Skeletal muscle tissue (tissue), 4 donors: ENCODE data around the gene IQGAP1. TPM values are rescaled to one million over a fixed set of nuclear protein-coding genes. Genes with fewer than 3 reads are reported as not detected.
A peak's percentile ranks its signal among the peaks of the same experiment; 100 is the strongest.
"Not testable (repeated sequence)": the region's sequence is repeated elsewhere in the genome, so short reads cannot be mapped to it uniquely, and the experiment has no call there.

Source experiments
- H3K27ac ChIP-seq: one replicate; pipeline ENCODE4 v1.7.0; 2013; ENCODE audit warnings: mild to moderate bottlenecking, low read depth, low read length, inconsistent platforms
- H3K27me3 ChIP-seq, 3 donors: one replicate each; pipeline ENCODE4 v1.7.0; 2013; ENCODE audit warnings: low read length in 3 of 3; ENCODE audit not compliant: control insufficient read depth in 3 of 3, insufficient read depth in 3 of 3
- H3K36me3 ChIP-seq, 3 donors: one replicate each; pipeline ENCODE4 v1.7.0; 2013; ENCODE audit warnings: low read length in 3 of 3; ENCODE audit not compliant: control insufficient read depth in 3 of 3, insufficient read depth in 3 of 3
- H3K4me1 ChIP-seq, 3 donors: one replicate each; pipeline ENCODE4 v1.7.0; 2013; ENCODE audit warnings: low read length in 3 of 3, mild to moderate bottlenecking in 3 of 3; ENCODE audit not compliant: control insufficient read depth in 3 of 3, insufficient read depth in 3 of 3
- H3K4me3 ChIP-seq, 3 donors: one replicate each; pipeline ENCODE4 v1.7.0; 2013; ENCODE audit warnings: low read length in 3 of 3
- H3K9ac ChIP-seq, 3 donors: one replicate each; pipeline ENCODE4 v1.7.0; 2013; ENCODE audit warnings: low read length in 3 of 3, mild to moderate bottlenecking in 3 of 3, moderate library complexity in 2 of 3, low read depth in 1 of 3
- H3K9me3 ChIP-seq, 3 donors: one replicate each; pipeline ENCODE4 v1.7.0; 2013; ENCODE audit warnings: low read length in 3 of 3; ENCODE audit not compliant: control insufficient read depth in 3 of 3
- total RNA-seq: library from RNA; depleted of rRNA; stranded (reverse); fragments of >200 nt; gene quantifications from one replicate; pipeline ENCODE4 v1.2.3, GENCODE V29; 2014
- donor health status: Osteomylitis.

The IQGAP1 gene
- total RNA-seq, 1 donor from 2014 or later = 104 TPM

DNA sequence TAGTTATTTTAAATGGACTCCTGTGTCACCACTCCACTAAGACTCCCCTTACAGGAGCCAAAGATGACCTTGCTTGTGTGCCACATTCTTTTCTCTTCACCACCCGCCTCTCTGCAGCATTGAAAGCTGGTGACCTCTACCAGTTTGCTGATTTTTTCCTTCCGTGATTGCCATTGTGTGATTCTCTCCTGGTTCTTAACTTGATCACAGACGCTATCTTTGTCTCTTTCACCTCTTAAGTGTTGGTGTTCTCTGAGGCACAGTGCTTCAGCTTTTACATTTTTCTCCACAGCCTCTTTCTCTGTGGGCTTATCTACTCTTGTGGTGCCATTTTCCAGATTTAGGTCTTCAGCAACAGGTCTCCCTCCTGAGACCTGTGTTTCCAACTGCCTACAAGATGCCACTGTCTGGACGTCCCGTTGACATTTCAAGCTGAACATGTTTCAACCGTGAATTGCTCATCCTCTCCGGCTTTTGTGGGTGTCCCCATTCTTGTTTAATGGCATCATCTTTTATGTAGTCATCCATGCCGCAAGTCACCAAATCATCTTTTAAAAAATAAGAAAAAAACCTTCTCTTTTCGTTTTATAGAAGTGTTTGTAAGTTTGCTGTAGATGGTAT, 26.5 kb downstream of the IQGAP1 start:
- no peak overlapping the region for H3K9ac ChIP-seq
- H3K4me1 ChIP-seq = peaks cover 28 to 38% (median 30%) of the 10 kb centered on the region in 3 donors
- H3K9me3 ChIP-seq = no peaks in the 10 kb centered on the region
- no peaks in the 10 kb centered on the region for H3K36me3 ChIP-seq
- H3K4me3 ChIP-seq = peak overlapping the region in 1 of 3 donors; percentile 29
- peak overlapping the region; percentile 72 for H3K27ac ChIP-seq
- H3K27me3 ChIP-seq = no peaks in the 10 kb centered on the region

DNA sequence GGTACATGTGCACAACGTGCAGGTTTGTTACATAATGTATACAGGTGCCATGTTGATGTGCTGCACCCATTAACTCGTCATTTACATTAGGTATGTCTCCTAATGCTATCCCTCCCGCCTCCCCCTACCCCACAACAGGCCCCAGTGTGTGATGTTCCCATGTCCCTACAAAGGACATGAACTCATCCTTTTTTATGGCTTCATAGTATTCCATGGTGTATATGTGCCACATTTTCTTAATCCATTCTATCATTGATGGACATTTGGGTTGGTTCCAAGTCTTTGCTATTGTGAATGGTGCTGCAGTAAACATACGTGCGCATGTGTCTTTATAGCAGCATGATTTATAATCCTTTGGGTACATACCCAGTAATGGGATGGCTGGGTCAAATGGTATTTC, 28.0 kb downstream of the IQGAP1 start:
- not testable (repeated sequence) for H3K9ac ChIP-seq, H3K9me3 ChIP-seq, H3K27me3 ChIP-seq, H3K4me3 ChIP-seq, H3K27ac ChIP-seq, H3K36me3 ChIP-seq
- H3K4me1 ChIP-seq = peaks cover 42 to 50% (median 44%) of the 10 kb centered on the region in 3 donors

DNA sequence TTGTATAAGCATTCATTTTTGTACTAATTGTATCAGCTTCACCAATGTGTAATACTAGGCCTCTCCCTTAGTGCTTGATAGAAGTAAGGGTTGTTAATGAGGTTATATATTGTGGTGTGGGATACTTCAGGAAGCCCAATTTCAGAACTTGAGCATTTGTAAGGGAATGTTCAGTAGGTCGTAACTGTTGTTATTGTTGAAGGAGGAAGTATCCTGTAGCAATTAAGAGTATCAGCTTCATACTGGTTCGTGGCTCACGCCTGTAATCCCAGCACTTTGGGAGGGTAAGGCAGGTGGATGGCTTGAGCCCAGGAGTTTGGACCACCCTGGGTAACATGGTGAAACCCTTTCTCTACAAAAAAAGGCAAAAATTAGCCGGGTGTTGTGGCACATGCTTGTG, 30.6 kb downstream of the IQGAP1 start:
- Histone ChIP-seq H3K9ac (no peak overlapping the region), H3K4me1 (peaks cover 42 to 47% (median 43%) of the 10 kb centered on the region in 3 donors), H3K27me3 (no peaks in the 10 kb centered on the region), H3K27ac (peak overlapping the region; percentile 21), H3K9me3 (no peaks in the 10 kb centered on the region), H3K36me3 (no peaks in the 10 kb centered on the region), H3K4me3 (no peak overlapping the region)

DNA sequence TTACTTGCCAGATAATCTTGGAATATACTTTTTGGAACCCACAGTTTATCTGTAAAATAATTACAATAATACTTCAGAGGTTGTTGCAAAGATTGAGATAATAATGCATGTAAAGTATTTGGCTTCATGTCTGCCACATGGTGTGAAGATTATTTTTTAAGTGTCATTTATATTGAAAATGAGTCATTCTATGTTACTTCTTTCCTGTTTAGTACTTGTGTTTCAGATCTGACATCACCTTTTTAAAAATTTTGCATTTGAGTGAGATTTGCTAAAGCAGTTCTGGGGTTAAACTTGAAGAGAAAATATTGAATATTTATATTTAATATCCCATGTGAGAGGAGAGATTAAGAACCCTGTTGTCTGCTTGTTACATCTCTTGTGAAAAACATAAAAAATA, 31.2 kb downstream of the IQGAP1 start:
- H3K36me3 ChIP-seq = no peaks in the 10 kb centered on the region
- H3K9ac ChIP-seq = no peak overlapping the region
- peaks cover 43 to 48% (median 44%) of the 10 kb centered on the region in 3 donors for H3K4me1 ChIP-seq
- H3K4me3 ChIP-seq = no peak overlapping the region
- H3K27ac ChIP-seq = peak overlapping the region; percentile 61
- H3K27me3 ChIP-seq = no peaks in the 10 kb centered on the region
- H3K9me3 ChIP-seq = no peaks in the 10 kb centered on the region

DNA sequence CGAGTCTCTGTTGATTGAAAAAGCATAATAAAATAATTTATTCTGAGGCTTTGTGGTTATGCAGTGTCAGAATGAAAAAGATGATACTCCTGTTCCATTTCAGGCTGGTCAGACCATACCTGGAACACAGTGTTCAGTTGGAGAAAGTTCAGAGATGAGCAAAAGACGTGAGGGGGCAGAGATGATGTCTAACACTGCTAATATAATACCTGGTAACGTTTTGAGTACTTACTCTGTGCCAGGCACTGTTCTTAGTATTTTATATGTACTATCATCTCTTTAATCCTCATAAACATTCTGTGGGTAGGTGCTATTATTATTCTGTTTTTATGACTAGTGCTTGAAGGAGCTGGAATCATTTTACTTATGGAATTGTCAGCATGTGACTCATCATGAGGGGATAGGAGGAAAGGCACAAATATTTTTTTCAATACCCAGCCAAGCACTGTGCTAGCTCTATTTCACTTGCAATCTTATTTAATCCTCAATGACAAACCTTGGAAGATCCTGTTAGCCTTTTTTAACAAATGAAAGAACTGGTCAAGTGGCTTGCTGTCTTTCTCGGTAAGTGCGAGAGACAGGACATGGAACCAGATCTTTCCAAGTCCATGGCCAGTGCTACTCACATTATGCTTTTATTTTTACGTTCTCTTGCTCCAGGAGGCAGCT, 31.8 kb downstream of the IQGAP1 start:
- peaks cover 38 to 44% (median 39%) of the 10 kb centered on the region in 3 donors for H3K4me1 ChIP-seq
- H3K27me3 ChIP-seq = no peaks in the 10 kb centered on the region
- H3K9me3 ChIP-seq = no peaks in the 10 kb centered on the region
- peak overlapping the region; percentile 10 to 59 (median 37) for H3K4me3 ChIP-seq
- H3K36me3 ChIP-seq = no peaks in the 10 kb centered on the region
- peak overlapping the region; percentile 2 to 61 (median 26) for H3K9ac ChIP-seq
- peak overlapping the region; percentile 61 for H3K27ac ChIP-seq

- Histone ChIP-seq H3K9me3 (no peaks in the 10 kb centered on the region), H3K9ac (peak overlapping the region; percentile 1 to 61 (median 26)), H3K4me3 (peak overlapping the region; percentile 10 to 59 (median 37)), H3K27me3 (no peaks in the 10 kb centered on the region), H3K4me1 (peaks cover 38 to 43% (median 39%) of the 10 kb centered on the region in 3 donors), H3K36me3 (no peaks in the 10 kb centered on the region), H3K27ac (peak overlapping the region; percentile 61)
These were observed 32.4 kb downstream of the IQGAP1 start for GRCh38 chr15:90420451-90420850.

- Histone ChIP-seq H3K36me3 (peaks cover 0 to 3% (median 0%) of the 10 kb centered on the region in 3 donors), H3K9me3 (no peaks in the 10 kb centered on the region), H3K9ac (peak overlapping the region in 2 of 3 donors; percentile 46 to 50), H3K27me3 (no peaks in the 10 kb centered on the region), H3K27ac (peak overlapping the region; percentile 14), H3K4me1 (peaks cover 41 to 45% (median 45%) of the 10 kb centered on the region in 3 donors), H3K4me3 (no peak overlapping the region)
These were observed 33.5 kb downstream of the IQGAP1 start for GRCh38 chr15:90421527-90421926.

- peaks cover 41 to 45% (median 45%) of the 10 kb centered on the region in 3 donors for H3K4me1 ChIP-seq
- H3K27me3 ChIP-seq = no peaks in the 10 kb centered on the region
- H3K36me3 ChIP-seq = peaks cover 0 to 6% (median 2%) of the 10 kb centered on the region in 3 donors
- H3K9ac ChIP-seq = no peak overlapping the region
- no peak overlapping the region for H3K4me3 ChIP-seq
- no peaks in the 10 kb centered on the region for H3K9me3 ChIP-seq
- H3K27ac ChIP-seq = no peak overlapping the region
These were observed 34.0 kb downstream of the IQGAP1 start for GRCh38 chr15:90422043-90422442.

DNA sequence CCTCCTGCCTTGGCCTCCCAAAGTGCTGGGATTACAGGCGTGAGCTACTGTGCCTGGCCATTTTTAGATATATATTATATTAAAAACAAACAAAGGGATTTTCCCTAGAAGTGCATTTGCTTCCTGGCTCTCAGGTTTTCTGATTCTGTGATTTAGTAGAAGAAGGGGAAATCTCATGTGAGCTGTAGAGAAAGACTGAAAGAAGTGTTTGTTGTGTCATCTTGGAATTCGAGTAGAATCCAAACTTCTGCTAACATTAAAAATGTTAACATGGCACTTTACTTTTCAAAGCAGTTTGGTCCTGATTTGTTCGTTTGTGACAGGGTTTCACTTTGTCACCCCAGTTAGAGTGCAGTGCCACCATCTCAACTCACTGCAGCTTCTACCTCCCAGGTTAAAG, 34.9 kb downstream of the IQGAP1 start:
- H3K4me1 ChIP-seq = peaks cover 41 to 45% (median 45%) of the 10 kb centered on the region in 3 donors
- peaks cover under 1 to 9% (median 3%) of the 10 kb centered on the region in 3 donors for H3K36me3 ChIP-seq
- no peaks in the 10 kb centered on the region for H3K9me3 ChIP-seq
- H3K27me3 ChIP-seq = no peaks in the 10 kb centered on the region
- no peak overlapping the region for H3K4me3 ChIP-seq
- peak overlapping the region; percentile 45 for H3K27ac ChIP-seq
- H3K9ac ChIP-seq = no peak overlapping the region

DNA sequence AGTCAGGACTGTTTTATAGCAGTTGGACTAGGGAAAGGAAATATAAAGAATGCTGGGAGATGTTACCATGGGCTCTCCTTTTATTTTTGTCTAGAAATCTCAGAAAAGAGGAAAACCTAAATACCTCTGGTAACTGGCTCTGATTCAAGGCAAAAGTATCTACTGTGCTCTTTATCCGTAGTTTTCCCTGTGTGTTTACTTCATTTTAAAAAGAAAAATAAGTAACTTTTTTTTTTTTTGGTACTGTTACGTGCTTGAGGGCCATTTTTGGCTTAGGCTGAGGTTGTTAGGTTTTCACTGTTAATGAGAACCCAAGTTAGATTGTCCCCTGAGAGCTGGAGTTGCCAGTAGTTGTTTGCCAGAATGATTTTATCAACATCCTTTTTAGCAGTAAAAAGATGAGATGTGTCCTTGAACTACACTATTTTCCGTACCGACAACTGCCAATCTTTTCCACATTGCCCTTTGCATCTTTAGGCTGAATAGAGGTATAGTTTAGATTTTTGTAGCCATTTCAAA, 35.8 kb downstream of the IQGAP1 start:
- no peaks in the 10 kb centered on the region for H3K27me3 ChIP-seq
- peak overlapping the region; percentile 45 for H3K27ac ChIP-seq
- peaks cover 38 to 41% (median 41%) of the 10 kb centered on the region in 3 donors for H3K4me1 ChIP-seq
- peaks cover 3 to 9% (median 3%) of the 10 kb centered on the region in 3 donors for H3K36me3 ChIP-seq
- peak overlapping the region in 2 of 3 donors; percentile 19 to 35 for H3K9ac ChIP-seq
- peak overlapping the region in 1 of 3 donors; percentile 24 for H3K4me3 ChIP-seq
- no peaks in the 10 kb centered on the region for H3K9me3 ChIP-seq
